Heart left ventricle (tissue), 16 donors: ENCODE data around the gene FRK. TPM values are rescaled to one million over a fixed set of nuclear protein-coding genes. Genes with fewer than 3 reads are reported as not detected.
"Not testable (repeated sequence)": the region's sequence is repeated elsewhere in the genome, so short reads cannot be mapped to it uniquely, and the experiment has no call there.

Source experiments
- ATAC-seq, 4 donors: fragments of 200-7000 bp; cut with Tn5 transposase; one replicate each; pipeline ENCODE4 v1.9.1; 2020 to 2022; ENCODE audit warnings: moderate library complexity in 4 of 4, mild to moderate bottlenecking in 3 of 4, moderate number of reproducible peaks in 1 of 4
- DNase-seq, 5 donors: peaks; one replicate each; pipeline ENCODE4 v3.0.0-alpha.2; 2020
- H3K27ac ChIP-seq, 12 donors: fragments of 200-600 bp; sonication (generic) in 4 of 12; one replicate each; pipeline versions ENCODE4 v1.5.0 to v1.8.0; 2016 to 2022; ENCODE audit warnings: mild to moderate bottlenecking in 2 of 12
- H3K27me3 ChIP-seq, 9 donors: fragments of 200-600 bp; sonication (generic) in 2 of 9; one replicate each; pipeline versions ENCODE4 v1.5.1 to v1.8.0; 2016 to 2022; ENCODE audit warnings: mild to moderate bottlenecking in 3 of 9
- H3K36me3 ChIP-seq, 9 donors: fragments of 200-600 bp; sonication (generic) in 2 of 9; one replicate each; pipeline versions ENCODE4 v1.5.0 to v1.8.0; 2018 to 2022; ENCODE audit warnings: mild to moderate bottlenecking in 2 of 9
- H3K4me1 ChIP-seq, 12 donors: fragments of 200-600 bp; sonication (generic) in 4 of 12; one replicate each; pipeline versions ENCODE4 v1.5.0 to v1.8.0; 2016 to 2022; ENCODE audit warnings: mild to moderate bottlenecking in 3 of 12
- H3K4me3 ChIP-seq, 12 donors: fragments of 200-600 bp; sonication (generic) in 4 of 12; one replicate each; pipeline versions ENCODE4 v1.5.0 to v1.8.0; 2017 to 2022; ENCODE audit warnings: mild to moderate bottlenecking in 9 of 12, moderate library complexity in 4 of 12
- H3K9me3 ChIP-seq, 12 donors: fragments of 200-600 bp; sonication (generic) in 4 of 12; one replicate each; pipeline versions ENCODE4 v1.5.0 to v1.8.0; 2016 to 2022; ENCODE audit warnings: mild to moderate bottlenecking in 1 of 12
- CTCF ChIP-seq, 12 donors: fragments of 200-600 bp; sonication (generic) in 4 of 12; IDR thresholded peaks; one replicate each; pipeline versions ENCODE4 v1.5.0 to v1.8.0; 2018 to 2022; ENCODE audit warnings: antibody characterized with exemption in 12 of 12, mild to moderate bottlenecking in 5 of 12
- POLR2A ChIP-seq, 2 donors: fragments of 450-650 bp; IDR thresholded peaks; one replicate each; pipeline ENCODE4 v1.6.1; 2017; ENCODE audit warnings: antibody characterized with exemption in 2 of 2, mild to moderate bottlenecking in 2 of 2, moderate library complexity in 2 of 2
- WGBS, 4 donors: extraction: QIAGEN DNeasy Blood & Tissue Kit in 2 of 4; methylation state at CpG; one replicate each; pipeline versions ENCODE4 v1.1.5 to v1.1.7; 2013 to 2018; 5-methylcytosine and 5-hydroxymethylcytosine counted together
- intact Hi-C, 10 donors: fragments of 100-400 bp; cut with DNase I; formaldehyde crosslinking; loops; one replicate each; pipeline versions ENCODE4 v1.11.1 to v1.14.2; 2022
- polyA plus RNA-seq, 2 donors: library from polyadenylated mRNA; stranded (reverse); fragments of 200-250 nt; gene quantifications; one replicate each; pipeline ENCODE4 v1.2.3, GENCODE V29; 2013
- total RNA-seq, 9 donors: library from RNA; depleted of rRNA in 2 of 9; stranded (reverse); fragments of >200 nt in 2 of 9; fragmentation: NEBNext Ultra II Directional in 3 of 9; extraction: Animal tissue kit (Norgen Biotek cat#: 25700) in 3 of 9; gene quantifications; one replicate each; pipeline versions ENCODE4 v1.1.0 to v1.2.4, GENCODE V29; 2016 to 2023
- donor health status: ischemic (EF 13 %, LVEDD 7.1; RV severe dilation, severe dysfunction).
- donor health status: healthy with polysubstance abuse.
- donor health status: DM: no; HTN: yes; CAD: no.
- donor health status: DM: no; HTN: no; CAD: no.
- donor health status: ischemic (EF 25% LVEDD 6.9; RV normal size, moderate dysfunction).
- donor health status: ischemic (EF 25% LVEDD 5.7; RV mildly dilated, moderate dysfunction).
- donor health status: healthy.
- donor health status: DM: yes; HTN: yes; CAD: no.
- donor health status: ischemic (EF 35%, LVEDD 5.7; RV mildly dilated, moderate dysfunction).
- donor health status: nonischemic (EF 11% LVEDD 7.7; RV severe dilation, severe dysfunction).
- donor health status: DM: yes; HTN: yes; CAD: no.
- donor health status: PGD.
- donor health status: ischemic (EF 29% LVEDD 5.4; RV normal size, mild dysfunction).
- donor health status: nonischemic (EF 23%, LVEDD 6.1; RV moderate dilation, normal function).

Gene FRK
- total and polyA plus RNA-seq, 11 donors, result 1.4 to 10.8 (median 6.3) TPM

DNA sequence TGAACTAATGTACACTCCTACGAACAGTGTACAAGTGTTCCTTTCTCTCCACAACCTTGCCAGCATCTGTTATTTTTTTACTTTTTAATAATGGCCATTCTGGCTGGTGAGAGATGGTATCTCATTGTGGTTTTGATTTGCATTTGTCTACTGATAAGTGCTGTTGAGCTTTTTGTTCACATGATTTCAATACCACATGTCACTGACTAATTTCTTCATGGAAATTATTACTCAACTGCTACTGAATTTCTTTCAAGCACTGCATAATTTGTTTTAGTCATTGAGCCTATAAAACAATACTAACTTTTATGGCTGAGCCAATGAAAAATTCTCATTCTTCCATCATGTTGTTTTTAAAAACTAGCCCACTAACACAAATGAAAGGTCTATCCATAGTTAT lies 115.4 kb downstream of the FRK start:
- no peaks in the 10 kb centered on the region for H3K27me3 ChIP-seq
- TF ChIP-seq CTCF (IDR thresholded peaks at IDR 0.05), result no peak
- TF ChIP-seq POLR2A (IDR thresholded peaks at IDR 0.05), result no peak

DNA sequence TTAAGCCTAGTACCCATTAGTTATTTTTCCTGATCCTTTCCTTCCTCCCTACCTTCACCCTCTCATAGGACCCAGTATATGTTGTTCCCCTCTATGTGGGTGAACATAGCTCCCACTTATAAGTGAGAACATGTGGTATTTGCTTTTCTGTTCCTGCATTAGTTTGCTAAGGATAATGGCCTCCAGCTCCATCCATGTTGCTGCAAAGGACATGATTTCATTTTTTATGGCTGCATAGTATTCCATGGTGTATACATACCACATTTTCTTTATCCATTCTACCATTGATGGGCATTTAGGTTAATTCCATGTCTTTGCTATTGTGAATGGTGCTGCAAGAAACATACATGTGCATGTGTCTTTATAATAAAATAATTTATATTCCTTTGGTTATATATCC lies 115.9 kb downstream of the FRK start:
- H3K36me3 ChIP-seq, result peaks cover 0 to 29% (median 16%) of the 10 kb centered on the region in 9 donors
- H3K4me3 ChIP-seq, H3K27ac ChIP-seq, intact Hi-C loops, ATAC-seq, DNase-seq, H3K4me1 ChIP-seq, H3K27me3 ChIP-seq: not testable (repeated sequence)
- peaks cover 0 to 28% (median 0%) of the 10 kb centered on the region in 12 donors for H3K9me3 ChIP-seq

More for the DNA sequence above, 115.4 kb downstream of the FRK start:
- WGBS, 4 donors, result 74 to 87% (median 76%) methylated on average over 1 of the region's 1 CpG
- Histone ChIP-seq H3K9me3 (peaks cover 0 to 25% (median 0%) of the 10 kb centered on the region in 12 donors), H3K27ac (no peak overlapping the region), H3K36me3 (peaks cover 0 to 29% (median 16%) of the 10 kb centered on the region in 9 donors), H3K4me3 (no peak overlapping the region), H3K4me1 (peaks cover 0 to 6% (median 0%) of the 10 kb centered on the region in 12 donors)
- intact Hi-C loops, result no loop called here
- ATAC-seq (no peak), DNase-seq (no peak)

GRCh38 chr6:115937502-115937901 lies 123.2 kb downstream of the FRK start:
- H3K27ac ChIP-seq, H3K4me3 ChIP-seq, H3K27me3 ChIP-seq, intact Hi-C loops, DNase-seq, H3K4me1 ChIP-seq, ATAC-seq: not testable (repeated sequence)
- WGBS, 4 donors, result 69 to 83% (median 76%) methylated on average over 2 of the region's 2 CpGs
- H3K9me3 ChIP-seq, result peaks cover 0 to 16% (median 0%) of the 10 kb centered on the region in 12 donors
- peaks cover 0 to 19% (median 7%) of the 10 kb centered on the region in 9 donors for H3K36me3 ChIP-seq

DNA sequence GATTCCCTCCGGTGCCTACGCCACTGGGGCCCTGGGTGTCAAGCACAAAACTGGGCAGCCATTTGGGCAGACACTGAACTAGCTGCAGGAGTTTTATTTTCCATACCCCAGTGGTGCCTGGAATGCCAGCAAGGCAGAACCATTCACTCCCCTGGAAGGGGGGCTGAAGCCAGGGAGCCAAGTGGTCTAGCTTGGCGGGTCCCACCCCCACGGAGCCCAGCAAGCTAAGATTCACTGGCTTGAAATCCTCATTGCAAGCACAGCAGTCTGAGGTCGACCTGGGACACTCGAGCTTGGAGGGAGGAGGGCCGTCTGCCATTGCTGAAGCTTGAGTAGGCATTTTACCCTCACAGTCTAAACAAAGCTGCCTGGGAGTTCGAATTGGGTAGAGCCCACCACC lies 125.3 kb downstream of the FRK start:
- Histone ChIP-seq H3K27ac (no peak overlapping the region), H3K36me3 (no peaks in the 10 kb centered on the region), H3K4me3 (no peak overlapping the region), H3K4me1 (peaks cover 0 to 7% (median 0%) of the 10 kb centered on the region in 12 donors), H3K27me3 (no peaks in the 10 kb centered on the region), H3K9me3 (peaks cover 0 to 8% (median 0%) of the 10 kb centered on the region in 12 donors)
- TF ChIP-seq CTCF (IDR thresholded peaks at IDR 0.05) (no peak), POLR2A (IDR thresholded peaks at IDR 0.05) (no peak)
- 62 to 82% (median 71%) methylated on average over 4 to 8 of the region's 8 CpGs for WGBS, 4 donors
- intact Hi-C loops, result no loop called here
- ATAC-seq (no peak), DNase-seq (no peak)

DNA sequence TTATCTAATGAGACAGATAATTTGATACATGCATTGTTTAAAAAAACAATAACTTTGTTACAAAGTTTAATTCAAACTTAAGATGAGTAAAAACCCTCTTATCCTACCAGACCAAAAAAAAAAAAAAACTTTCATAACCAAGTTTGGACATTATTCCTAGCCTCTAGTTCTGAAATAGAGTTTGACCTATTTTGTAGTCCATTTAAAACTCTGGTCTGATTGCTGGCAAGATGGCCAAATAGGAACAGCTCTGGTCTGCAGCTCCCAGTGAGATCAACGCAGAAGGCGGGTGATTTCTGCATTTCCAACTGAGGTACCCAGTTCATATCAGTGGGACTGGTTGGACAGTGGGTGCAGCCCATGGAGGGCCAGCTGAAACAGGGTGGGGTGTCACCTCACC lies 125.9 kb downstream of the FRK start:
- H3K27ac ChIP-seq, result peak overlapping the region in 1 of 12 donors; percentile 38
- intact Hi-C loops, result no loop called here
- TF ChIP-seq CTCF (IDR thresholded peaks at IDR 0.05) (no peak), POLR2A (IDR thresholded peaks at IDR 0.05) (no peak)
- no peaks in the 10 kb centered on the region for H3K27me3 ChIP-seq
- WGBS, 4 donors, result 82 to 100% (median 89%) methylated on average over 2 of the region's 2 CpGs
- ATAC-seq, result no peak
- H3K36me3 ChIP-seq, result no peaks in the 10 kb centered on the region
- H3K9me3 ChIP-seq, result peaks cover 0 to 3% (median 0%) of the 10 kb centered on the region in 12 donors
- peaks cover 0 to 7% (median 0%) of the 10 kb centered on the region in 12 donors for H3K4me1 ChIP-seq
- DNase-seq, result no peak
- H3K4me3 ChIP-seq, result no peak overlapping the region
